Right renal pelvis (tissue), 4 donors: Measurements from ENCODE around the gene DIDO1. TPM values are rescaled to one million over a fixed set of nuclear protein-coding genes. Genes with fewer than 3 reads are reported as not detected.

Experiments
- polyA plus RNA-seq, 4 donors: library from polyadenylated mRNA; unstranded; fragments of 120-200 nt; gene quantifications; one replicate each; pipeline ENCODE4 v1.2.1, GENCODE V29; 2013; ENCODE audit not compliant: insufficient read length in 4 of 4

DIDO1 gene
- polyA plus RNA-seq, 4 donors: 52.3 to 61.3 (median 59.1) TPM

Other genes starting within 250 kb of the DIDO1 start
- 1 to 10 TPM; 1.0 to 1.4 (median 1.2) TPM for gene NTSR1, start 217.7 kb downstream of the DIDO1 start, polyA plus RNA-seq
- 10 to 100 TPM; 15.7 to 17.1 (median 16.6) TPM for gene MRGBP, start 130.0 kb downstream of the DIDO1 start, polyA plus RNA-seq
- 10 to 100 TPM; 23.8 to 36.0 (median 25.0) TPM for gene OGFR, start 121.7 kb downstream of the DIDO1 start, polyA plus RNA-seq
- 10 to 100 TPM; 17.6 to 29.2 (median 24.0) TPM for gene COL9A3, start 109.5 kb downstream of the DIDO1 start, polyA plus RNA-seq
- 10 to 100 TPM; 12.7 to 13.4 (median 13.0) TPM for gene TCFL5, start 64.7 kb downstream of the DIDO1 start, polyA plus RNA-seq
- 10 to 100 TPM; 50.2 to 55.9 (median 50.9) TPM for gene GID8, start 11.6 kb upstream of the DIDO1 start, polyA plus RNA-seq
- 1 to 10 TPM; 1.3 to 2.0 (median 1.7) TPM for gene SLC17A9, start 26.2 kb upstream of the DIDO1 start, polyA plus RNA-seq
- gene BHLHE23, start 80.5 kb upstream of the DIDO1 start, polyA plus RNA-seq: under 1 TPM in 1 of 4 donors, not detected in 3; 0.08 TPM